ENCODE results near the gene SMARCC2. TPM values are rescaled to one million over a fixed set of nuclear protein-coding genes. Genes with fewer than 3 reads are reported as not detected.

Gene SMARCC2
- total RNA-seq, 1 donor, result 61.1 TPM

DNA sequence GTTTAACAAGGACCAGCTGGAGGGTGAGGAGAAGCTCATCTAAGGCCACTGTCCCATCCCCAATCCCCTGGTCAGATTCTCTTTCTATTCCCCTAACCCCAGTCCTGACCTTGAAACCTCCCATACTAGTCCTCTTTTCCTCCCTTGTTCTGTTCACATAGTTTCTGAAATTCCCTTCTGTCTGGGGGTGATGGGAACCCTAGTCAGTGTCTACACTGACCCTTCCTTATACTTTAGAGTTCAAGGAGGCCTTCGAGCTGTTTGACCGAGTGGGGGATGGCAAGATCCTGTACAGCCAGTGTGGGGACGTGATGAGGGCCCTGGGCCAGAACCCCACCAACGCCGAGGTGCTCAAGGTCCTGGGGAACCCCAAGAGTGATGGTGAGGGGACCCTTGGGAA lies 34.5 kb downstream of the SMARCC2 start:
- peaks cover 54% of the 10 kb centered on the region for H3K4me1 ChIP-seq (ENCODE audit: insufficient read depth, low read length)
- no peaks in the 10 kb centered on the region for H3K27me3 ChIP-seq (ENCODE audit: insufficient read depth, low read length)
- H3K4me3 ChIP-seq (ENCODE audit: low read length), result no peak overlapping the region
- no peaks in the 10 kb centered on the region for H3K9me3 ChIP-seq (ENCODE audit: low read depth, low read length)

DNA sequence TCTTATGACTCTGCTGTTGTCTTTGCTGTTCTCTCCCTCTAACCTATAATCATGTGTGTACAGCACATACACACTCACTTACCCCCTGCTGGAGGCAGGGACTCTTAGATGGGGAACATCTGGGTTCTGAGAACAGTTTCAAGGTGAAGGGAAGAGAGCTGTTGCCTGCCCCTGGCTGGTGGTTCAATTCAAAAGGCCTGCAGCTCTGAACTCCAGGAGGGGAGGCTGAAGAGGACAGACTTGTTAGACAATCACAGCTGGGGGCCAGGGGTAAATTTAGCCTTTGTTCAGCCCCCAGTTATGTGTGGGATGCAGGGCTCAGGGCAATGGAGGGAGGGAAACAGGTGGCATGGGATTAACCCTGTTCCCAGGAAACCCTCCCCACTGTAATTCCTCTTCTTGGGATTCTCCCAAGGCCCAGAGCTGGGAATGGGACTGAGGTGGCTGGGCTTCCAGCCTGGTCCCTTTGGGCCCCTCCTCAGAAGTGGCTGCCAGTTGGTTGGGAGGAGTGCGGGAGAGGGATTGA lies 35.0 kb downstream of the SMARCC2 start:
- peaks cover 49% of the 10 kb centered on the region for H3K4me1 ChIP-seq (ENCODE audit: insufficient read depth, low read length)
- H3K27me3 ChIP-seq (ENCODE audit: insufficient read depth, low read length), result no peaks in the 10 kb centered on the region
- no peak overlapping the region for H3K4me3 ChIP-seq (ENCODE audit: low read length)
- no peaks in the 10 kb centered on the region for H3K9me3 ChIP-seq (ENCODE audit: low read depth, low read length)

DNA sequence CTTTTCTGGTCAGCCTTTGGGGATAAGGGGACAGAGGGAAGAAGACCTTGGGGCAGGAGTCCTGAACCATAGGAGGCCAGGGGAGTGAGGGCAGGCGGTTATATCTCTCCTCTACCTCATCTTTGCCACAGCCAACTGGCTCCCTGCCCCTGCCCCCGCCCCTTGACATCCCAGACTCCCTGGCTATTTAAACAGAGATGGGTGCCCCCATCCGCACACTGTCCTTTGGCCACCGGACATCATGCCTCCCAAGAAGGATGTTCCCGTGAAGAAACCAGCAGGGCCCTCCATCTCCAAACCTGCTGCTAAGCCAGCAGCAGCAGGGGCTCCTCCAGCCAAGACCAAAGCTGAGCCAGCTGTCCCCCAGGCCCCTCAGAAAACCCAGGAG lies 35.6 kb downstream of the SMARCC2 start:
- peaks cover 45% of the 10 kb centered on the region for H3K4me1 ChIP-seq (ENCODE audit: insufficient read depth, low read length)
- H3K27me3 ChIP-seq (ENCODE audit: insufficient read depth, low read length), result no peaks in the 10 kb centered on the region
- H3K4me3 ChIP-seq (ENCODE audit: low read length), result no peak overlapping the region
- H3K9me3 ChIP-seq (ENCODE audit: low read depth, low read length), result no peaks in the 10 kb centered on the region

DNA sequence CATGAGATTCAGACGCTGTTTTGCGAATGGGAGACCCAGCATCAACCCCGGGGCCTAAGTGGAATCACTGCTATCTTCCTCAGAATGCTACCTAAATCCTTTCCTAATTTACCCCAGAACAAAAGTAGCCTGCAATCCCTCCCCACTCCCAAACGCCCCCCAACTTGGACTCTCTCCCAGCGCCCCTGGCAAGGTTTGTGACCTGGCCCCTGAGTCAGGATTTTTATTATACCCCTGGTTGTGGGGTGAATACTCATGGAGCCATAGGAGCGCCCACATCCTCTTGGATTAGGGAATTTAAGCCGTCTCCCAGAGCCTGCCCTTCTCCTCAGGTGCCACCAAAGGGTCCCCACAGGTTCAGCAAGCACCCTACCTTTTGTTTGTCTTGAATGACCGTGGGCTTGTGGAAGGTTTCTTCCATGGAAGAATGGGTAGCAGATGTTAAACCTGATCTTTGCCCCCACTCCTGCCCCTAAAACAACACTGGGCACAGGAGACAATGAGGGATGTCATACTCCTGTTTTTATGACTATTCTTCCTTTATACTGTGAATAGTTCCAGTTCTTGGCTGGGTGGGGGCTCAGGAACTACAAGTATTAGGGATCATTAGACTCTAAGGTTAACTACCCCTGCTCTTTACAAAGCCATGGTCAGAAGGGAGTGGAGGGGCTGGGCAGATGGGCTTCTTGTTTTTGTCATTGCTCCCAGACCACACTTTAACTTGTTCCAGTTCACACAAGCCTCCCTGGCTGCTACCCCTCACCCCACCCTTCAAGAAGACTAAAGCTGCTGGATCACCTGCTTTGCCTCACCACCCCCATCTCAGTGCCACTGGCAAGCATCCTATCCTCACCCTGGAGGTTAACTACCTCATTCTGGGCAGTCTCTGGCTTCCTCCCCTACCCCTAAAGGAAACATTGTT lies 36.3 kb downstream of the SMARCC2 start:
- peaks cover 45% of the 10 kb centered on the region for H3K4me1 ChIP-seq (ENCODE audit: insufficient read depth, low read length)
- H3K4me3 ChIP-seq (ENCODE audit: low read length), result peak overlapping the region; percentile 71
- no peaks in the 10 kb centered on the region for H3K9me3 ChIP-seq (ENCODE audit: low read depth, low read length)
- H3K27me3 ChIP-seq (ENCODE audit: insufficient read depth, low read length), result no peaks in the 10 kb centered on the region

DNA sequence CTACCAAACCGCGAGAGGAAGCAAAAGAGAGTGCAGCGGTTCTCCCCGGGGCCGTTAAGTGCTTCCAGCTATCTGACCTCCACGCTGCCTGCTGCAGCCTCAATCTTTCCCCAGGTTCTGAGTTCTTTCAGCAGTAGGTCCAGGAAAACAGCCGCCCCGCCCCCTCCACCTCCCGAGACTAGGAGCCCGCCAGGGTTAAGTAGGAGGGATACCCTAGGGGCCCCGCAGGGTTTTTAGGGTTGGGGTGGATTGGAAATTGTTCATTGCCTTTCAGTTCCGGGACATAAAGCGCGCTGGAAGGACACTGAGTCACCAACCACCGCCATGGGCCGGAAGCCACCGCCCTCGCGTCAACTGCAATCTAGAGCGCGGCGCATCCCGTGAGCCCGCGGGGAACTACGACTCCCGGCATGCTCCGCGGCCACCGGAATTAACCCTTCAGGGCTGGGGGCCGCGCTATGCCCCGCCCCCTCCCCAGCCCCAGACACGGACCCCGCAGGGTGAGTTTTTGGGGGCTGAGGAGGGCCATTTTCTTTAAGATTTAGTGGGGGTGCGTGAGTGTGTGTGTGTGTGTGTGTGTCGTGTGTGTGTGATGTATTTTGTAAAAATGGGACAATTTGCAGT lies 37.0 kb downstream of the SMARCC2 start, which contains the start of gene MYL6B:
MYL6B (plus strand) TSS at position 456 of the 624 bp plus-strand sequence. CDS start 1,332 bp downstream, outside the sequence.
- peaks cover 39% of the 10 kb centered on the region for H3K4me1 ChIP-seq (ENCODE audit: insufficient read depth, low read length)
- H3K9me3 ChIP-seq (ENCODE audit: low read depth, low read length), result no peaks in the 10 kb centered on the region
- H3K4me3 ChIP-seq (ENCODE audit: low read length), result peak within 1 kb of the TSS; percentile 71
- no peaks in the 10 kb centered on the region for H3K27me3 ChIP-seq (ENCODE audit: insufficient read depth, low read length)

DNA sequence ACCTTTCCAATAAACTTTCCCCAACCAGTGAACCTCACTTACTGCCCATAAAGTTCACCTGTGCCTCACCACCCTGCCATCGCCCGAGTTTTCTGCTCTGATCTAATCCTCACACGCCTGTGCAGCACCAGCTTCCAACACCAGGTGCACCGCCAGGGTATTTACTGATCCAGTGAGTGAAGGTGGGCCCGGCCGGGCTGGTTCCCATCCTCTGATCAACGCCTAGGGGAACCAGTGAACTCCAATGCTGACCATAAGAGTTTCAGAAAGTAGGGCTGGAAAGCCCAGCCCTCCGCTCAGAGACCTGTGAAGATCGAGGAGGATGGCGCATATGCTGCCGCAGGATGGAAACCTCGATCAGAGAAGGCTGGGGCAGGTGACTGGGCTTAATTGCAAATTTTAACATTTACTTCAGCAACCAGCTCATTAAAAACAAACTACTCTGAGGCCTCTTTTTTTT lies 37.6 kb downstream of the SMARCC2 start:
- H3K27me3 ChIP-seq (ENCODE audit: insufficient read depth, low read length), result no peaks in the 10 kb centered on the region
- peaks cover 34% of the 10 kb centered on the region for H3K4me1 ChIP-seq (ENCODE audit: insufficient read depth, low read length)
- H3K4me3 ChIP-seq (ENCODE audit: low read length), result peak overlapping the region; percentile 71
- H3K9me3 ChIP-seq (ENCODE audit: low read depth, low read length), result no peaks in the 10 kb centered on the region

DNA sequence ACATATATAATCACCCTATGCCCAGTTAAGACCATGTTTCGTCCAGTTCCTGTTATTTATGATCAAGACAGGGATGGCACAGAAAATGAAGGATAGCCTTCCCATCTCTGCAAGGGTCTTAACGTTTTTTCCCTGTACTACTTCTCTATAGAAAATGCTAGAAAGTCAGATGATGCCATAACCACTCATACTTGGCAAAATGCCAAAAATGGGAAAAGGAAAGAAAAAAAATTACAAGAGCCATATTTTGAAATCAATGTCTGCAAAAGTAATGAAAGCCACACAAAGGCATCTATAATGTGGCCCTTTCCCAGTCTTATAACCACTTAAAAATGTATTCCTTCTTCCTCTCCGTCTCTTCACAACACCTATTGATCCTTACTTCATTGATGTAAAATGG lies 38.7 kb downstream of the SMARCC2 start:
- H3K4me3 ChIP-seq (ENCODE audit: low read length), result no peak overlapping the region
- H3K9me3 ChIP-seq (ENCODE audit: low read depth, low read length), result no peaks in the 10 kb centered on the region
- peaks cover 32% of the 10 kb centered on the region for H3K4me1 ChIP-seq (ENCODE audit: insufficient read depth, low read length)
- no peaks in the 10 kb centered on the region for H3K27me3 ChIP-seq (ENCODE audit: insufficient read depth, low read length)

DNA sequence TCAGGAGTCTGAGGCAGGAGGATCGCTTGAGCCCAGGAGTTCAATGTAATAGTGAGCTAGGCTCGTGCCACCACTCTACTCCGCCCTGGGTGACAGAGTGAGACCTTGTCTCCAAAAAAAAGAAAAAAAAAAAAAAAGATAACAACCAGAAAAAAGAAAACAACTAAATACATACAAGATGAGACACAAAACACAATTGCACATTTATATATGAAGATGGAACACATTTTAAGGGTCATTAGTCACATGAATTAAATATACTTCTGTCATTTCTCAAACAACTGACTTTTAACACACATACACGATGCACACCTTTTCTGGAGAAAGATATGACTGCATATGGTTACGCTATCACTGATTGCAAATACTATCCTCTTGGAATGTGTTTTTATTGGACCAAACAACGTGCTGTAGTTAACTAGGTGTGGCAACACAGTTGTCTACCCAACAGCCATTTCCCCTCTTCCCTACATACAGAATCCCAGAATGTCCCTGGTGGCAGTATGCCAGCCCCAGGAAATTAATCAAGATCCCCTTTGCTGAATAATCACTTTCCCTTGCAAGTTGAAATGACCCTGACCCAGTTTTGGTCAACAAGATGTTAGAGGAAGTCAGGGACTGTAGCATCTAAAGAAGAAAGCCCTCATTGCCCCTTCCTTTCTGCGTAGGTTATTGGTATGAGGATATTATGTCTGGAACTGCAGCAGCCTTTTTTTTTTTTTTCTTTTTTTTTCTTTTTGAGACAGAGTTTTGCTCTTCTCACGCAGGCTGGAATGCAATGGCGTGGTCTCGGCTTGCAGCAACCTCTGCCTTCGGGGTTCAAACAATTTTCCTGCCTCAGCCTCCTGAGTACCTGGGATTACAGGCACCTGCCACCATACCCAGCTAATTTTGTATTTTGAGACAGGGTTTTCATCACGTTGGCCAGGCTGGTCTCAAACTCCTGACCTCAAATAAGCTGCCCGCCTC lies 42.5 kb downstream of the SMARCC2 start:
- no peaks in the 10 kb centered on the region for H3K27me3 ChIP-seq (ENCODE audit: insufficient read depth, low read length)
- no peaks in the 10 kb centered on the region for H3K9me3 ChIP-seq (ENCODE audit: low read depth, low read length)
- peaks cover 44% of the 10 kb centered on the region for H3K4me1 ChIP-seq (ENCODE audit: insufficient read depth, low read length)
- no peak overlapping the region for H3K4me3 ChIP-seq (ENCODE audit: low read length)

DNA sequence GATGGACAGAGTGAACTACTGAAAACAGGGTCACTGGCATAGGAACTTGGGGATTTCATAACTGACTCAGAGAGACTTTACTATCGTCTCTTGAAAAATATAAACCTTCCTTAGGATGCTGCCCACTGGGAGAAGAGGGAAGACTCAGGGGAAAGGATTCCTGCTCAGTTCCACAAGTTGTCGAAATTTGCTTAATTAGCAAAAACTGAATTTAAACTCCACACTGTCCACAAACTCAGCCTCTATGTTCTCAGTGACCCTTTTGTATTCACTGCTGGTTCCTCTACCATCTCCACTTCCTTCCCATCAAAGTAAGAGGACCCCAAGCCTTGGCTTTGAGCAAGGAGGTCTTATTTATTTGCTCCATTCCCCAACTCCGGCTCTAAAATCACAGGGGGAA lies 44.1 kb downstream of the SMARCC2 start:
- Histone ChIP-seq H3K4me1 (ENCODE audit: insufficient read depth, low read length) (peaks cover 34% of the 10 kb centered on the region), H3K4me3 (ENCODE audit: low read length) (no peak overlapping the region), H3K9me3 (ENCODE audit: low read depth, low read length) (no peaks in the 10 kb centered on the region), H3K27me3 (ENCODE audit: insufficient read depth, low read length) (no peaks in the 10 kb centered on the region)

DNA sequence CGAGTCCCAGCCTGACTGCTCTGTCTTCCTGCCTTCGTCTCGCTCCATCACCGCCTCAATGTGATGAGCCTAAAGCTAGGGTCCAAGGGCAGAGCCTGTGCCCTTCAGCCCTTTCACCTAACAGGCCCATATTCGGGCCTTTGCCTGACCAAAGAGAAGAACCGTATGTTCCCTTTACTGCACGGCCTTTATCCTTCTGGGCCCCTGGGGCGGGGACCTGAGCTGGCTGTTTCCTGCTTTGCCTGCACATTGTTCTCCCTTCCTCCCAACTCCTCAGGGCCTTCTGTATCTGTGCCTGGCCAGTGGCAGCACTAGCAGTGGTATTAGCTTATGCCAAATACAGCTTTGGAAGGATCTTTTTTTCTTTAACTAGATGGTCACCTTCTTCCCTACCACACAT lies 45.4 kb downstream of the SMARCC2 start:
- Histone ChIP-seq H3K27me3 (ENCODE audit: insufficient read depth, low read length) (no peaks in the 10 kb centered on the region), H3K9me3 (ENCODE audit: low read depth, low read length) (no peaks in the 10 kb centered on the region), H3K4me3 (ENCODE audit: low read length) (no peak overlapping the region), H3K4me1 (ENCODE audit: insufficient read depth, low read length) (peaks cover 32% of the 10 kb centered on the region)

DNA sequence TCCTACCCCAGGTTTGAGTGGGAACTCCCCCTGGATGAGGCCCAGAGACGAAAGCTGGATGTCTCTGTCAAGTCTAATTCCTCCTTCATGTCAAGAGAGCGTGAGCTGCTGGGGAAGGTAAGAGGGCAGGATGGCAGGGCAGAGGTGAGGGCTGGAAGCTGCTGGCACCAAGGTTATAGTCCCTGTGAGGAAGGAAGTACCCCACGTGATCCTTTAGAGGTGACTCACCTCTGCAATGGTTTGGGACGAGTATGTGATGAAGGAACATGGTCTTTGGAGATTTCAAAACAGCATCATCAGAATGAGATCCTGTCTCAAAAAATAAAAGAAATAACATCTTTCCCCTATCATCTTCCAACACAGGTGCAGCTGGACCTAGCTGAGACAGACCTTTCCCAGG lies 46.1 kb downstream of the SMARCC2 start:
- Histone ChIP-seq H3K27me3 (ENCODE audit: insufficient read depth, low read length) (no peaks in the 10 kb centered on the region), H3K4me1 (ENCODE audit: insufficient read depth, low read length) (peaks cover 39% of the 10 kb centered on the region), H3K4me3 (ENCODE audit: low read length) (no peak overlapping the region), H3K9me3 (ENCODE audit: low read depth, low read length) (no peaks in the 10 kb centered on the region)

DNA sequence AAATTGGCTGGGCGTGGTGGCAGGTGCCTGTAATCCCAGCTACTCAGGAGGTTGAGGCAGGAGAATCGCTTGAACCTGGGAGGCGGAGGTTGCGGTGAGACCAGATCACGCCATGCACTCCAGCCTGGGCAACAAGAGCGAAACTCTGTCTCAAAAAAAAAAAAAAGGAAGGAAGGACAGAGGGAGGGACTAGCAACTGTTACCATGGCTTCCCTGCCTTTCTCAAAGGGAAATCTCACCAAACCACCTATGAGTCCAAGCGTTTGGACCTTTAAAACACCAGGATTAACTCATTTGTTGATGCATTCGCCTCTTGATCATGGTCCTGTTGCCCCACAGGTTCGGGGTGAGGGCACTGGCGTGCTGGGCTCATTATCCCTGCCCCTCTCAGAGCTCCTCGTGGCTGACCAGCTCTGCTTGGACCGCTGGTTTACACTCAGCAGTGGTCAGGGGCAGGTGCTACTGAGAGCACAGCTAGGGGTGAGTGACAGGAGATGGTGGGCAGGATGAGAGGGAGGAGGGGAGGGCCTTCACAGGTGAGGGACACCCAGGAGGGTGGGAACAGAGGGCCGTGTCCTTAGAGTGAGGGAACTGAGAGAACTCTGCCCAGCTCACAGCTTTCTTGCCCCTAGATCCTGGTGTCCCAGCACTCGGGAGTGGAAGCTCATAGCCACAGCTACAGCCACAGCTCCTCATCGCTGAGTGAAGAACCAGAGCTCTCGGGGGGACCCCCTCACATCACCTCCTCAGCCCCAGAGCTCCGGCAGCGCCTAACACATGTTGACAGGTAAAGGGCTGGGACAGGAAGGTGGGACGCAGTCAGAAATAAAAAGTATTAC lies 47.1 kb downstream of the SMARCC2 start:
- Histone ChIP-seq H3K4me1 (ENCODE audit: insufficient read depth, low read length) (peaks cover 48% of the 10 kb centered on the region), H3K4me3 (ENCODE audit: low read length) (no peak overlapping the region), H3K9me3 (ENCODE audit: low read depth, low read length) (no peaks in the 10 kb centered on the region), H3K27me3 (ENCODE audit: insufficient read depth, low read length) (no peaks in the 10 kb centered on the region)

DNA sequence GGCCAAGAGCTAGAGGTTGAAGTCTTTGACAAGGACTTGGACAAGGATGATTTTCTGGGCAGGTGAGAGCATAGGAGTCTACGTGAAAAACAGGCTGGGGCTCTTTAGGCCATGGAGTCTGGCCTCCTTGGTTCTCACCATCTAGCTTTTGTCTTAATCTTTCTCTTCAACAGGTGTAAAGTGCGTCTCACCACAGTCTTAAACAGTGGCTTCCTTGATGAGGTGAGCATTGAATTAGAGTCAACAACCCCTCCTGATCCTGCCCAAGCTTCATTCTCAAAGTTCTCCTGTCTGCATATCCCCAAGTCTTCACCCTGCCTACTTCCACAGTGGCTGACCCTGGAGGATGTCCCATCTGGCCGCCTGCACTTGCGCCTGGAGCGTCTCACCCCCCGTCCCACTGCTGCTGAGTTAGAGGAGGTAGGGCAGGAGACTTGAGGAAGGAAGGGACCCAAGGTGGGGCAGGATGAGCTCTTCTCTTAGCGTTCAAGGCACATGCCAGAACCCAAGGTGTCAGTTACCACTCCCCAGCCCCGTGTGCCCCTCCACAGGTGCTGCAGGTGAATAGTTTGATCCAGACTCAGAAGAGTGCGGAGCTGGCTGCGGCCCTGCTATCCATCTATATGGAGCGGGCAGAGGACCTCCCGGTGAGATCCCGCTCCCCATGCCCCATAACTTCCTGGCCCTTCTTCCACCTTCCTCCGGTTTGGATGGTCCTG lies 51.3 kb downstream of the SMARCC2 start:
- Histone ChIP-seq H3K4me1 (ENCODE audit: insufficient read depth, low read length) (peaks cover 44% of the 10 kb centered on the region), H3K27me3 (ENCODE audit: insufficient read depth, low read length) (no peaks in the 10 kb centered on the region), H3K9me3 (ENCODE audit: low read depth, low read length) (no peaks in the 10 kb centered on the region), H3K4me3 (ENCODE audit: low read length) (no peak overlapping the region)

Measured in mononuclear cell (primary cell).